Brain microvascular endothelial cell (primary cell): ENCODE data around the gene CSTB.

ENCODE experiments used
- DNase-seq: peaks from one replicate; pipeline ENCODE4 v3.0.0-alpha.2; 2020
- H3K27ac ChIP-seq: fragments of 250-450 bp; sonication (Bioruptor Pico); 2 replicates; pipeline ENCODE4 v1.5.1; 2020; ENCODE audit warnings: mild to moderate bottlenecking, moderate library complexity
- H3K27me3 ChIP-seq: fragments of 250-450 bp; sonication (Bioruptor Pico); replicated peaks from 2 replicates; pipeline ENCODE4 v1.5.1; 2020; ENCODE audit warnings: mild to moderate bottlenecking
- H3K36me3 ChIP-seq: fragments of 250-450 bp; sonication (Bioruptor Pico); replicated peaks from 2 replicates; pipeline ENCODE4 v1.5.1; 2020; ENCODE audit warnings: mild to moderate bottlenecking
- H3K4me3 ChIP-seq: 2 replicates; pipeline ENCODE4 v1.5.1; 2011; ENCODE audit warnings: low read depth, mild to moderate bottlenecking, control low read depth, low read length, moderate library complexity
- in situ Hi-C: cut with HindIII; loops from 2 replicates; pipeline ENCODE4 v1.10.0; 2017; ENCODE audit warnings: low sequenced_read_pairs, low pct_ligation_motif_present
- TF ChIP-seq, protein P1 (sequence below): IDR thresholded peaks from 2 replicates; pipeline ENCODE4 v1.5.1; 2011; ENCODE audit warnings: low read depth, mild to moderate bottlenecking, moderate library complexity, low read length, control low read depth, inconsistent platforms; ENCODE audit errors: missing control alignments

The CSTB gene

DNA sequence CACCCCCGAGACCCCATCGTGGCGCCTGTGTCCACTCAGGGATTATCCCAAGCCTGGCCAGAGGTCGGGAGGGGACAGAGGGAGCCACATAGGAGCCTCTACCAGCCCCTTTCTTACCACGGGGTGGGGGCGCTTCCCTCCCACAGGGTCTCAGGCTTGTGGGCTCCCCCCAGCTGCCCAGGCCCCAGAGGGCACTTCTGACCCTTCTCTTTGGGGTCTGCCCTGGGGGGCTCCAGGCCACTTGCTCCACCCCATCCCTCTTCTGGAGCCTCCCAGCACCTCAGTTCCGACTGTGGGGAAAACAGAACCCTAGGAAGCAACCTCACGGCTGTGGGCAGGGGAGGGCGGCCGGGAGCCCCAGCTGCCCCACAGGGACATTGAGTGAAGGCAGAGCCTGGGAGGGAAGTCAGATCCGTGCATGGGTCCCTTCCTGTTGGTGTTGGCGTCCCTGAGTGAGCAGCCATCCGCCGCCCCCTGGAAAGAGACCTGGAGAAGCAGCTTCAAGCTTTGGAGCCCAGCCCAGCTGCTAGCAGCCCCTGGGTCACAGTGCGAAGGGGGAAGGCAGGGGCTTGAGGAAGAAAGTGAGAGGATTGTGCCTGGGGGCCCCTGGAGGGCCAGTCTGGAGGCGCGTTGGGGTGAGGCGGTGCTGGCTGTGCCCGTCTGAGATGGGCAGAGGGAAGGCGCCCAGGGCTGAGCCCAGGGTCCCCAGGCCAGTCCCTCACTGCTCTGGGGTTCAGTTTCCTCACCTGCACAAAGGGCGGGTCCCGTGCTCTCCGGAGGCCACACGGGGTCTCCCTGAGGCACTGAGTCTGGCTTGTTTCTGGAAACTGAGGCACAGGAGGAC lies 35.4 kb upstream of the CSTB start:
- H3K36me3 ChIP-seq: no peaks in the 10 kb centered on the region
- DNase-seq: no peak
- TF ChIP-seq, protein P1, sequence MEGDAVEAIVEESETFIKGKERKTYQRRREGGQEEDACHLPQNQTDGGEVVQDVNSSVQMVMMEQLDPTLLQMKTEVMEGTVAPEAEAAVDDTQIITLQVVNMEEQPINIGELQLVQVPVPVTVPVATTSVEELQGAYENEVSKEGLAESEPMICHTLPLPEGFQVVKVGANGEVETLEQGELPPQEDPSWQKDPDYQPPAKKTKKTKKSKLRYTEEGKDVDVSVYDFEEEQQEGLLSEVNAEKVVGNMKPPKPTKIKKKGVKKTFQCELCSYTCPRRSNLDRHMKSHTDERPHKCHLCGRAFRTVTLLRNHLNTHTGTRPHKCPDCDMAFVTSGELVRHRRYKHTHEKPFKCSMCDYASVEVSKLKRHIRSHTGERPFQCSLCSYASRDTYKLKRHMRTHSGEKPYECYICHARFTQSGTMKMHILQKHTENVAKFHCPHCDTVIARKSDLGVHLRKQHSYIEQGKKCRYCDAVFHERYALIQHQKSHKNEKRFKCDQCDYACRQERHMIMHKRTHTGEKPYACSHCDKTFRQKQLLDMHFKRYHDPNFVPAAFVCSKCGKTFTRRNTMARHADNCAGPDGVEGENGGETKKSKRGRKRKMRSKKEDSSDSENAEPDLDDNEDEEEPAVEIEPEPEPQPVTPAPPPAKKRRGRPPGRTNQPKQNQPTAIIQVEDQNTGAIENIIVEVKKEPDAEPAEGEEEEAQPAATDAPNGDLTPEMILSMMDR: no peak
- in situ Hi-C loops: no loop called here
- H3K4me3 ChIP-seq: no peak overlapping the region
- H3K27me3 ChIP-seq: peaks cover 4% of the 10 kb centered on the region
- no peak overlapping the region for H3K27ac ChIP-seq

DNA sequence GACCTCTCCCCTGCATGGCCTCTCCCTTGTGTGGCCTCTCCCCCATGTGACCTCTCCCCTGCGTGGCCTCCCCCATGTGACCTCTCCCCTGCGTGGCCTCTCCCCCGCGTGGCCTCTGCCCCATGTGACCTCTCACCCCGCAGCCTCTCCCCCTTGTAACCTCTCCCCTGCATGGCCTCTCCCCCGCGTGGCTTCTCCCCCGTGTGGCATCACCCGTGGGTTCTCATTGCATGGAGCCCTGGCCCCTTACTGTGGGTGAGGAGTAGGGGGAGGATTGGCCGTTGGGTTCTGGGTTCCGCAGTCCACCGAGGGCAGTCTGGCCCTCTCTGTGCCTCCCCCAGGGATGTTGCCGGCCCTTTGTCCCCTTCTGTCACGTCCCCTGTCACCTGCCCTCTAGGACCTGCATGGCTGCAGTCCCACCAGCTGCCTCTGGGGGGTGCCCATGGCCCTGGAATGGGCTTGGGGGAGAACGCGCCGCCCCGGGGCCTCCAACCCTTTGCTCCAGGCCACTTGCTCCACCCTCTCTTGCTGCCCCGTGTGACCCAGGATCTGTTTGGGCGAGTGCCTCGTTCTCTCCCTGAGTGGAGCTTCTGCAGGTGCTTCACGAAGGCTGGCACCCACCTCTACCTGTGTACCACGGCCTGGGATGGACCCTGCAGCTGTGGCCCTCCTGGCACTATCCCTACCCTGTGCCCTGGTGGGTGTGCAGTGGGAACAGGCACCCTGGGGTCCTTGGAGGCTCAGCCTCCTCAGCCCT lies 34.6 kb upstream of the CSTB start:
- no peak overlapping the region for H3K27ac ChIP-seq
- TF ChIP-seq, protein P1: peak; percentile 98
- no peak overlapping the region for H3K4me3 ChIP-seq
- no peaks in the 10 kb centered on the region for H3K36me3 ChIP-seq
- peaks cover 4% of the 10 kb centered on the region for H3K27me3 ChIP-seq
- in situ Hi-C loops: no loop called here
- peak; percentile 35 for DNase-seq

DNA sequence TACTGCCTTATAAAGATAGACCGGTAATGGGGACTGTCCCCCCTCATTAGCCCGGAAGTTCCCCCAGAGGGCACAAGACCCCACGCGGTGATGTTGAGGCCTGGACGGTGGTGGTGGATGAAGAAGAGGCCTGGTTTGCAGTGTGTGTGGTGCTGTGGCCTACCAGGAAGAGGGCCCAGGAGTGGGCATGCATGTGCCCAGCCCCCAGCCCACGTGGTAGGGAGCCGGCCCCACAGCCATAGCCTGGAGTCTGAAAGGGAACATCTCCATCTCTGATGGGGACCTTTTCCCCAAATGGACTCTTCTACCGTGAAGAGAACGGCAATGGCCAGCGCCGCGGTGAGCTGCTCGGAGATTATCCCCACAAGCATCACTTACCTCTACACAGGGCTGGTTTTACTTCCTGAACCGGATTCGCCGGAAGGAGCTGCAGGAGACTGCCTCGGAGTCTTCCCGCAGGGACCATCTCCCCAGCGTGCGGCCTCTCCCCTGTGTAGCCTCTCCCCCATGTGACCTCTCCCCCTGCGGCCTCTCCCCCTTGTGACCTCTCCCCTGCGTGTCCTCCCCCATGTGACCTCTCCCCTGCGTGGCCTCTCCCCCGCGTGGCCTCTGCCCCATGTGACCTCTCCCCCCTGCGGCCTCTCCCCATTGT lies 33.9 kb upstream of the CSTB start:
- TF ChIP-seq, protein P1: no peak
- Histone ChIP-seq H3K27me3 (peaks cover 4% of the 10 kb centered on the region), H3K4me3 (no peak overlapping the region), H3K36me3 (no peaks in the 10 kb centered on the region), H3K27ac (no peak overlapping the region)
- no peak for DNase-seq
- in situ Hi-C loops: no loop called here

DNA sequence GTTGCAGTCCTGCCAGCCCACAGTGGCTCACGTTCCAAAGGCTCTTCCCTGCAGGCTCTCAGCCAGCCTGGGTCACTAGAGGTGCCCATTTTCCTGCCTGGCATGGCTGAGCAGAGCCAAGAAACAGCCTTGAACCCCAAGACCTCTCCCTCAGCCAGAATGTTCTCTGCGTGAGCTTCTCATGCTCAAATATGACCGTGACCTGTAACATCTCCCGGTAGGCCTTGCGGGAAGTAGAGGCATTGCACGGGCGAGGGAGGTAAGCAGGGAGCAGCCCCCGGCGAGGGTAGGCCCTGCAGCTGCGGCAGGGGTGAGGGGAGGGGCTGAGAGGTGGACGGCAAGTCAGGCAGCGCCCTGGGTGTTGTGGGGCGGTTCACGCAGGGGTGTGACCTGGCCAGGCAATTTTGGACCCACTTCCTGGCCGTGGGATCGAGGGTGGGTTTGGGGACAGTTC lies 33.3 kb upstream of the CSTB start:
- peaks cover 2% of the 10 kb centered on the region for H3K27me3 ChIP-seq
- no peak overlapping the region for H3K4me3 ChIP-seq
- in situ Hi-C loops: no loop called here
- H3K36me3 ChIP-seq: peaks cover 2% of the 10 kb centered on the region
- DNase-seq: no peak
- TF ChIP-seq, protein P1: no peak
- H3K27ac ChIP-seq: no peak overlapping the region

DNA sequence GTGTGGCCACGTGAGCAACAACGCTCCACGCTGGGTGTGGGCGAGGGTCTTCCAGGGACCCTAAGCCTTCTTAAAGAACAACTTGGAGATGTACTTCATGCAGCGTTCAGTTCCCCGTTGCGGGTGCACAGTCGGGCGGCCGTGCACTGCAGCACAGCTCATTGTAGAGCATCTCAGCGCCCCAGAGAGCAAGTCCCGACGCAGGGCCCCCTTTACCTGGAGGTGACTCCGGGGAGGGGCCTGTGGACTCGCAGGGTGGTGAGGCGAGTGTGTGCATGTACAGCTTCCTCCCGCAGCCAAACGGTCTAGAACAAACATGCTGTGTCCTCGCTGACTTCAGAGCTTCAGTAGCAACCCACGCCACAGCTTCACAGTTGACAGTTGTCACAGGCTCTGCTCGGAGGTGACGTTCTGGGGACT lies 32.7 kb upstream of the CSTB start:
- in situ Hi-C loops: no loop called here
- Histone ChIP-seq H3K27ac (no peak overlapping the region), H3K4me3 (no peak overlapping the region), H3K36me3 (peaks cover 8% of the 10 kb centered on the region), H3K27me3 (no peaks in the 10 kb centered on the region)
- TF ChIP-seq, protein P1: no peak
- no peak for DNase-seq
